Skin epidermis (tissue), 12 donors: ENCODE results near the gene HIRIP3.

ENCODE experiments used
- H3K27ac ChIP-seq, 21 experiments: fragments of 200-600 bp; sonication (generic) in 11 of 21; one replicate each; pipeline ENCODE4 v1.5.0; 2020; ENCODE audit warnings: mild to moderate bottlenecking in 3 of 21, inconsistent platforms in 2 of 21, moderate library complexity in 2 of 21
- H3K4me3 ChIP-seq, 7 experiments: fragments of 200-600 bp; sonication (generic) in 2 of 7; one replicate each; pipeline ENCODE4 v1.5.0; 2020; ENCODE audit warnings: inconsistent platforms in 2 of 7, mild to moderate bottlenecking in 2 of 7, moderate library complexity in 1 of 7

Gene HIRIP3

GRCh38 chr16:30002614-30003346 is 7.4 kb upstream of the HIRIP3 start:
- Histone ChIP-seq H3K27ac (no peak overlapping the region), H3K4me3 (no peak overlapping the region)

DNA sequence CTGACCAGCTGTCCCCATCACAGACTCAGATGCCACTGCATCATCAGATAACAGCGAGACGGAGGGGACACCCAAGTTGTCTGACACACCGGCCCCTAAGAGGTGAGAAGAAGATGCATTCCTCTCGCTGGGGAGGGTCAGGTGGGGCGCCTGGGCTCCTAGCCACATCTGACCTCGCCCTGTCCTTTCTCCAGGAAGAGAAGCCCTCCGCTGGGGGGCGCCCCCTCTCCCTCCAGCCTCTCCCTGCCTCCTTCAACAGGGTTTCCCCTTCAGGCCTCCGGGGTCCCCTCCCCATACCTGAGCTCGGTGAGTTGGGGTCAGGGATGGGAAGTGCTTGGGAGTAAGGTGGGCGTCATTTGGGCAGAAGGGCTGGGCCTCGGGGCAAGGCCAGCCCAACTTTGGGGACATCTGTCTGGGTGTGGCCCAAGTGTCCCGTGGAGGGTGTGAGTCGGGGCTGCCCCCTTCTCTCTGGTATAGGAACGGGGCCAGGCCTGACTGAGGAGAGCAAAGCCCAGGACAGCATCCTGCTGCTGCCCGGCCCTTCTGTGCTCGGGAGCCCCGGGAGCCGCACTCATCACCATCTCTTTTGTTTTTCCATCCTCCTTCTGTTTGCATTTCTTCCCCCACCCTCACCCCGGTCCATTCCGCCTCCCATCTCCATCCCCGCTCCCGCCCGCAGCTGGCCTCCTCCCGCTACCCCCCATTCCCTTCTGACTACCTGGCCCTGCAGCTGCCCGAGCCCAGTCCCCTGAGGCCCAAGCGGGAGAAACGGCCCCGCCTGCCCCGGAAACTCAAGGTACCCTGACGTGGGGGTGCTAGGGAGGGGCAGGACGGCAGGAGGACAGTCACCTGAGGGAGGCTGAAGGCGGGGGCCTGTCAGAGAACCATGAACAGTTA is 5.6 kb upstream of the HIRIP3 start:
- H3K4me3 ChIP-seq: no peak overlapping the region
- H3K27ac ChIP-seq: no peak overlapping the region

- no peak overlapping the region for H3K27ac ChIP-seq
These were observed 4.2 kb upstream of the HIRIP3 start for GRCh38 chr16:29999605-30000004.

DNA sequence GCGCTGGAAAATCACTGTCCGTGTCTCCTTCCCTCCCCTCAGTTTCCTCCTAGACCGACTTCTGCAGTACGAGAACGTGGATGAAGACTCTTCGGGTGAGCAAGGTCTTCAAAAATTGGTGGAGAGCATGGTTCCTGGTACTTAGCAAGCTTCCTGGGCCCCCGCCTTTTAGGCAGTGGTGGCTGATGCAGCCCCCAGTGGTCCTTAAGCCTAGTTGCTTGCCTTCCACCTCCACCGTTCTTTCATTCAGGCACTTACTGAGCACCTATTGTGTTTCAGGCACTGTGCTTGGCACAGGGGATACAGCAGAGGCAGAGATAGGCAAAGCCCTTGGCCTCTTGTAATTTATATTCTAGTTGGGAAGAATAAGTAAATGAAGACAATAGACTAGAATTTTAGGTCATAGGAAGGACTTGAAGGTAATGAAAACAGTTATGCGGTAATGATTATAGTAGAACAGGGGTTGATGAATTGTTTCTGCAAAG is 1.4 kb upstream of the HIRIP3 start:
- peak overlapping the region in 18 of 21 experiments; percentile 85 to 98 (median 94) for H3K27ac ChIP-seq

More at GRCh38 chr16:29999605-30000004, 4.2 kb upstream of the HIRIP3 start:
- H3K4me3 ChIP-seq: no peak overlapping the region

GRCh38 chr16:29995911-29996765 is 721 bp upstream of the HIRIP3 start, which contains the start of gene INO80E:
TSS of gene INO80E (plus strand) at chr16:29996241. CDS start at chr16:29996311, 70 bp downstream.
- peak within 1 kb of the TSS; percentile 70 to 90 (median 80) for H3K4me3 ChIP-seq
- peak within 1 kb of the TSS; percentile 70 to 98 (median 94) for H3K27ac ChIP-seq

More for the DNA sequence above, 1.4 kb upstream of the HIRIP3 start:
- H3K4me3 ChIP-seq: peak overlapping the region; percentile 70 to 90 (median 80)

GRCh38 chr16:29994600-29995323 is 655 bp downstream of the HIRIP3 start:
- H3K27ac ChIP-seq: peak overlapping the region in 20 of 21 experiments; percentile 85 to 98 (median 94)
- H3K4me3 ChIP-seq: peak overlapping the region; percentile 70 to 90 (median 80)

GRCh38 chr16:29993903-29994599 is 1.4 kb downstream of the HIRIP3 start:
- Histone ChIP-seq H3K4me3 (peak overlapping the region in 2 of 7 experiments; percentile 70 to 88), H3K27ac (peak overlapping the region in 14 of 21 experiments; percentile 85 to 98 (median 94))

- no peak overlapping the region for H3K4me3 ChIP-seq
- H3K27ac ChIP-seq: peak overlapping the region in 3 of 21 experiments; percentile 28 to 98 (median 94)
These were observed 2.1 kb downstream of the HIRIP3 start for GRCh38 chr16:29993191-29993902.

- H3K27ac ChIP-seq: peak overlapping the region in 2 of 21 experiments; percentile 14 to 24
- H3K4me3 ChIP-seq: no peak overlapping the region
These were observed 3.0 kb downstream of the HIRIP3 start for GRCh38 chr16:29992344-29992967.

DNA sequence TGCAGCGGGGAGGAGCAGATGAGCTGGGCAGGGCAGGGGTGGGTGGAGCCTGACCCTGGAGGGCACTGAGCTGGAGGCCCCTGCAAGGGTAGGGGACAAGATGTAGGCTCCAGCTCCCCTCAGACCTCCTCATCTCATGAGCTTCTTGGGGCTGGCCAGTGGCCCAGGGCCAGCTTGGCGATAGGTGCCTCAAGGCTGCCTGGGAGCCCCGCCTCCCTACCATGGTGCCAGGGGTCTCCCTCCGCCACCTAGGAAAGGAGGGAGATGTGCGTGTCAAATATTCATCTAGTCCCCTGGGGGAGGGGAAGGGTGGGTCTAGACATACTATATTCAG is 3.9 kb downstream of the HIRIP3 start:
- Histone ChIP-seq H3K27ac (no peak overlapping the region), H3K4me3 (no peak overlapping the region)

- H3K27ac ChIP-seq: no peak overlapping the region
- H3K4me3 ChIP-seq: no peak overlapping the region
These were observed 4.4 kb downstream of the HIRIP3 start for GRCh38 chr16:29990883-29991570.

GRCh38 chr16:29990034-29990433 is 5.4 kb downstream of the HIRIP3 start:
- Histone ChIP-seq H3K27ac (no peak overlapping the region), H3K4me3 (no peak overlapping the region)

- H3K4me3 ChIP-seq: no peak overlapping the region
These were observed 6.1 kb downstream of the HIRIP3 start for GRCh38 chr16:29989111-29989858.

GRCh38 chr16:29988346-29989075 is 6.9 kb downstream of the HIRIP3 start:
- H3K4me3 ChIP-seq: no peak overlapping the region

More at GRCh38 chr16:29989111-29989858, 6.1 kb downstream of the HIRIP3 start:
- no peak overlapping the region for H3K27ac ChIP-seq

More at GRCh38 chr16:29988346-29989075, 6.9 kb downstream of the HIRIP3 start:
- no peak overlapping the region for H3K27ac ChIP-seq
